MM.1S (cell line): Measurements from ENCODE around the gene TBC1D2.

Source experiments
- DNase-seq: peaks from one replicate; pipeline ENCODE4 v3.0.0-alpha.2; 2015
- H2AFZ ChIP-seq: fragments of 300-600 bp; sonication (generic); 2 replicates; pipeline ENCODE4 v1.6.0; 2016; ENCODE audit warnings: antibody characterized with exemption, low read length
- H3F3A ChIP-seq: fragments of 300-600 bp; sonication (generic); 2 replicates; pipeline ENCODE4 v1.6.1; 2016; ENCODE audit warnings: mild to moderate bottlenecking, antibody characterized with exemption, low read length, moderate library complexity, mixed read lengths; ENCODE audit not compliant: insufficient read depth
- H3K27ac ChIP-seq: fragments of 300-600 bp; sonication (generic); 2 replicates; pipeline ENCODE4 v1.5.1; 2016; ENCODE audit warnings: mild to moderate bottlenecking, low read length
- H3K27me3 ChIP-seq: fragments of 300-600 bp; sonication (generic); replicated peaks from 2 replicates; pipeline ENCODE4 v1.6.0; 2016; ENCODE audit warnings: low read length; ENCODE audit not compliant: insufficient read depth
- H3K36me3 ChIP-seq: fragments of 300-600 bp; sonication (generic); replicated peaks from 2 replicates; pipeline ENCODE4 v1.6.1; 2016; ENCODE audit warnings: mild to moderate bottlenecking, low read length, mixed read lengths; ENCODE audit not compliant: insufficient read depth
- H3K4me1 ChIP-seq: fragments of 300-600 bp; sonication (generic); 2 replicates; pipeline ENCODE4 v1.6.1; 2016; ENCODE audit warnings: low read length, mixed read lengths
- H3K4me2 ChIP-seq: fragments of 300-600 bp; sonication (generic); 2 replicates; pipeline ENCODE4 v1.6.0; 2016; ENCODE audit warnings: low read depth, low read length
- H3K4me3 ChIP-seq: fragments of 300-600 bp; sonication (generic); 2 replicates; pipeline ENCODE4 v1.5.1; 2016; ENCODE audit warnings: low read length, mixed read lengths
- H3K79me2 ChIP-seq: fragments of 300-600 bp; sonication (generic); 2 replicates; pipeline ENCODE4 v1.6.1; 2016; ENCODE audit warnings: mixed run types, low read length, mixed read lengths
- H3K9ac ChIP-seq: fragments of 300-600 bp; sonication (generic); 2 replicates; pipeline ENCODE4 v1.6.1; 2016; ENCODE audit warnings: low read length, mixed read lengths
- H3K9me2 ChIP-seq: fragments of 300-600 bp; sonication (generic); replicated peaks from 2 replicates; pipeline ENCODE4 v1.6.1; 2016; ENCODE audit warnings: mild to moderate bottlenecking, low read length, mixed read lengths; ENCODE audit not compliant: insufficient read depth
- H3K9me3 ChIP-seq: fragments of 300-600 bp; sonication (generic); replicated peaks from 2 replicates; pipeline ENCODE4 v1.6.1; 2016; ENCODE audit warnings: mild to moderate bottlenecking, low read length, mixed read lengths; ENCODE audit not compliant: insufficient read depth
- H4K20me1 ChIP-seq: fragments of 300-600 bp; sonication (generic); 2 replicates; pipeline ENCODE4 v1.6.1; 2016; ENCODE audit warnings: mild to moderate bottlenecking, low read length, moderate library complexity, mixed read lengths; ENCODE audit not compliant: insufficient read depth
- CTCF ChIP-seq: fragments of 300-600 bp; sonication (generic); IDR thresholded peaks from 2 replicates; pipeline ENCODE4 v1.5.1; 2016; ENCODE audit warnings: antibody characterized with exemption, low read length, mixed read lengths
- EZH2 ChIP-seq: fragments of 300-600 bp; sonication (generic); optimal IDR thresholded peaks from 2 replicates; pipeline ENCODE3; 2017; ENCODE audit warnings: low read depth, mild to moderate bottlenecking, antibody characterized with exemption, low read length, mixed read lengths
- EZH2phosphoT487 ChIP-seq: fragments of 300-600 bp; sonication (generic); IDR thresholded peaks from 2 replicates; pipeline ENCODE4 v1.6.1; 2018; ENCODE audit warnings: antibody characterized with exemption, low read length

Gene TBC1D2

GRCh38 chr9:98215271-98215670, 40.2 kb downstream of the TBC1D2 start:
- H3K9me2 ChIP-seq, result no peaks in the 10 kb centered on the region
- no peaks in the 10 kb centered on the region for H4K20me1 ChIP-seq
- no peaks in the 10 kb centered on the region for H3K9me3 ChIP-seq
- no peaks in the 10 kb centered on the region for H3K36me3 ChIP-seq
- no peaks in the 10 kb centered on the region for H3K4me1 ChIP-seq
- H3K27me3 ChIP-seq, result no peaks in the 10 kb centered on the region
- H3K9ac ChIP-seq, result no peak overlapping the region
- H3K4me2 ChIP-seq, result no peak overlapping the region
- no peaks in the 10 kb centered on the region for H3K79me2 ChIP-seq
- H2AFZ ChIP-seq, result no peak overlapping the region
- no peak overlapping the region for H3K27ac ChIP-seq
- no peaks in the 10 kb centered on the region for H3F3A ChIP-seq
- TF ChIP-seq EZH2, result no peak
- no peak for TF ChIP-seq CTCF
- no peak for TF ChIP-seq EZH2phosphoT487
- no peak overlapping the region for H3K4me3 ChIP-seq
- DNase-seq, result no peak

GRCh38 chr9:98214811-98215210, 40.6 kb downstream of the TBC1D2 start:
- no peaks in the 10 kb centered on the region for H3K79me2 ChIP-seq
- no peaks in the 10 kb centered on the region for H3K9me2 ChIP-seq
- no peak overlapping the region for H2AFZ ChIP-seq
- H3K4me2 ChIP-seq, result no peak overlapping the region
- no peaks in the 10 kb centered on the region for H3K36me3 ChIP-seq
- H3K27ac ChIP-seq, result no peak overlapping the region
- H4K20me1 ChIP-seq, result no peaks in the 10 kb centered on the region
- no peaks in the 10 kb centered on the region for H3K4me1 ChIP-seq
- TF ChIP-seq CTCF, result no peak
- TF ChIP-seq EZH2phosphoT487, result no peak
- no peak for TF ChIP-seq EZH2
- H3F3A ChIP-seq, result no peaks in the 10 kb centered on the region
- H3K4me3 ChIP-seq, result no peak overlapping the region
- no peaks in the 10 kb centered on the region for H3K9me3 ChIP-seq
- no peaks in the 10 kb centered on the region for H3K27me3 ChIP-seq
- no peak for DNase-seq
- no peak overlapping the region for H3K9ac ChIP-seq

GRCh38 chr9:98211260-98211659, 44.2 kb downstream of the TBC1D2 start:
- Histone ChIP-seq H3F3A (no peaks in the 10 kb centered on the region), H3K9ac (no peak overlapping the region), H3K9me3 (no peaks in the 10 kb centered on the region), H4K20me1 (no peaks in the 10 kb centered on the region), H3K27me3 (no peaks in the 10 kb centered on the region; the same call in 1 of the 2 replicates), H3K79me2 (no peaks in the 10 kb centered on the region), H3K27ac (no peak overlapping the region), H2AFZ (no peak overlapping the region), H3K36me3 (no peaks in the 10 kb centered on the region), H3K4me2 (no peak overlapping the region), H3K4me1 (peaks cover under 1% of the 10 kb centered on the region; the same call in 1 of the 2 replicates), H3K4me3 (no peak overlapping the region), H3K9me2 (no peaks in the 10 kb centered on the region)
- DNase-seq, result no peak
- TF ChIP-seq EZH2 (no peak), CTCF (no peak), EZH2phosphoT487 (no peak)
